GM04503 (cell line): ENCODE measurements around the gene MBD2.

Experiments used
- DNase-seq: peaks from one replicate; pipeline ENCODE4 v3.0.0-alpha.2; 2012; ENCODE audit warnings: low read depth

The MBD2 gene

DNA sequence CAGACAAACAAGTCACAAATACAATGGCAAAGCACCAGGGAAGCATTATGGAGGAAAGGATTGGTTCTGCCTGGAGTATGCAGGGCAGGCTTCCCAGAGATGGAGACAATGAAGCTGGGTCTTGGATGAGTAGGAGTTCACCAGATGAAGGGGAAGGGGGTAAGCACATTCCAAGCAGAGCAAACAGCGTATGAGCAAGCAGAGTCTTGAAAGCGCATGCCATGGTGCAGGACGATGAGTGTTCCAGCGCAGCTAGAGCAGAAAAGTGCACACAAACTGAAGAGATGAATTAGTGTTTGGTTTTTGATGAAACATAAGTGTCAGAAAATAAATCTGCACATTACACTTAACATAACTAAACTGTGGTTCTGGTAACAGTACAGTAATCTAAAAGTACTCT is 21.6 kb downstream of the MBD2 start:
- DNase-seq = no peak

DNA sequence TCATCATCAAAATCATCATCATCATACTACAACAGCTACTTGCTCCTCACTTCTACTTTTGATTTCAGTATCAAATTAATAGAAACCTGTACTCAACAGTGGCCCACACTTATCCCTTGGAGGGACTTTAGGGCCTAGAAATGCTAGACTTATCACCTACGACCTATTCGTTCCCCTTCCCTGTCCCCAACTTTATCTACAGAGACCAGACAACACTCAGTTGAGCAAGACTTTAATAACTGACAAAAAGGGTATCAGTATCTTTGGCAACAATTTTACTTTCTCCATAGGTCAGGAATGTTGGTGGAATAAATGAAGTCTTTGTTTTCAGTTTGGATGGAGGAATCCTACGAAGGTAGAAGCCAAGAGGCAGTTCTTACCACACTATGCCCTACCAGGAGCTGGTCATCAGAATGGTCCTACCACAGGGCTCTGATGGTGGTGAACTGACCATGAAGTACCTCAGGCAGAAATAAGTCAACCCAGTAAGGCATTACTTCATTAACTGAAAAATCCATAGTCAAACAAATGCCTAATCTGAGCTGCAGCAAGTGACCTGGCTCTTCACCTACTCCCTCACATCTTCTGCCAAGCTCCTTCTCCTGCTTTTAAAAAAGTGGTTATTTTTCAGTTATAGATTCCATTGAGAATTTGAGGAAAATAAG is 26.6 kb downstream of the MBD2 start:
- DNase-seq = no peak

DNA sequence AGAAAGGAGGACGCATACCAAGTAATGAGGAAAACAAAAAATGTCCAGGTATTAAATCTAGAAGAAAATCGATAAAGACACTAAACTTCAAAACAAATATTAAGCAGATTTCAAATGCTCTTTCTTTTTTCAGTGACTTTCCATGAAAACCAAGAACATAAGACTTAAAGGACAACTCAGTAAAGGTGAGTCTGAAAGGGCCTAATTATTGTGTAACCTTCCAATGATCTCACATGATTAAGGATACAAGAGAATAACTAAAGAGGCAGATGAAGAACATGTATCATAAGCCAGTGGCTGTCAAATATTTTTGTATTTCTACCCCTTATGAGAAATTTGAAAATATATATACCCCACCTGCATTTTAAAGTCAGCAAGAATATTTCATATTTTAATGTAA is 30.7 kb downstream of the MBD2 start:
- no peak for DNase-seq

DNA sequence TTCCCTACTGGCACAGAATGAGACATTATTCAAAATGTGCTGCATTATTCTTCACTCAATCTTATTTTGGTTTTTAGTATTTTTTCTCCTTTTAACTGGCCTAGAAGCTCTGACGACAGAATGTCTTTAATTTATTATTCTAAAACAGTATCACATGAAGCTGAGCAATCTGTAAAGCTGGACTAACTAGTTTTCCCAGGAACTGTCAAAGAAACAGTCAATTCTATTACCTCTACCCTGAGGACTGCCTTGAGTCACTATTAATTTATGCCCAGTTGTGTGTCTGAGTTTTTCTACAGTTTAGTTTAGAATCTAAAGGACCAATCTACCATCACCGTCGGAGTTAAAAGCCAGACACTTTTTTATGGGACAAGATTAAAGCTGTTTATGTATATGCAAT is 31.6 kb downstream of the MBD2 start:
- DNase-seq = no peak

DNA sequence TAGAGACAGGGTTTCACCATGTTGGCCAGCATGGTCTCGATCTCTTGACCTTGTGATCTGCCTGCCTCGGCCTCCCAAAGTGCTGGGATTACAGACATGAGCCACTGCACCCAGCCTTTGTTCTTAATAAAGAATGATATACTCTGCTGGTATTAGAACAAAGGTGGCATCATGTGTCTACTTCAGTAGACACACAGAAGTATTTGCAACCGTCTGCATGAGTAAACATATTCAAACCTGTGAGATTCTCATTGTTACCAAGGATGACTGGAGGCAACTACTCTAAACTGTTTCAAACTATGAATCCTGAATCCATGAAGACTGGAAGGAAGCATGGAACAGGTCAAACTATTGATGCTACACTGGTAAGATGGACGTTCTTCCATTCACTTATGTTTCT is 32.1 kb downstream of the MBD2 start:
- no peak for DNase-seq

DNA sequence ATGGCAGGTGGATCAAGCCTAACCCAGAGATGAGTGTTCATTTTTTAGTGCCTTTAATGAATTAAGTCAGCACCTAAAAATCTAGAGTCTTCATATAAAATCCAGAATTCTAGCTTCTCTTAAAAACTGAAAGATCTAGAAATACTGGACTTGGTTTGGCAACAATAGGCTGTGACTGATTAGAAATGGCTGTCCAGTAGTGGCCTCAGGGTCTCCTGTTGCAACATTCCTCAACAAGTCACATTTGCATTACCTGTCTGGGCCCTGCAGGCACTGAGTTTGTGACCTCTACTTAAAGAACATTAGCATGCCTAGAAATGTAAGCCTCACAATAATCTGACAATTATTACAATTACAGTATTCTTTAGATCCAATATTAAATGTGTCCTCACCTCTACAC is 33.1 kb downstream of the MBD2 start:
- no peak for DNase-seq

DNA sequence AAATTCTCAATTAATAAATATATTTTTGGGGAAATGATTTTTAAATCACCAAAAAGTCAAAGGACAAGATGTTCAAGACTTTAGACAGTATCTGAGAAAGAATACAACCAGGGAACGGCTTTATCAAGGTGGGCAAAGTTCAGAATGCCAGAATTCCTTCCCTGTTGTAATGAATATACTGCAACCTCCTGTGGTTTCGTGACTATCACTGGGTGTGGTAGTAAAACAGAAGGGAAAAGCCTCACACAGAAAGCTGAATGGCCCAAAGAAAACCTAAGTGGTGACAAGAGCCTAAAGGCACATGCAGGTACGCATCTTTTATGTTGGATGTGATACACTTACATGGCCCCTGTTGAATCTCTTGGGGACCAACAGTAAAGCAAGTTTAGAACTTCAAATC is 37.1 kb downstream of the MBD2 start:
- DNase-seq = no peak

DNA sequence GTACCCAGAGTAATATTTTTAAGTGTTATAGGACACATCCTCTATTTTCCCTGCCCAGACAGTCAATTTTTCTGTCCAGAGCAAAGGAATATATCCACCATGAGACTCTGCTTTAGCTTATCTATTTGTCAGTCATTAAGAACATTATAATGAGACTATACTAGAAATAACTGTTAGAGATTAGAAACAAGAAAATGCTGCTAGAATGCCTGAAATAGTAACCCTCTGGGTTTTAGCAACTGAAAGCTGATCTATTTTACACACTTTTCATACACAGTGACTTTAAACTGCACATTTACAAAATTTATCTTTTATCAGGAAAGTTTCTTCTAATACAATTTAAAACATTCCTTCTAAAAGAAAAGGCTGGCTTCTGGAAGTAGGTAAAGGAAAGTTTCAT is 39.6 kb downstream of the MBD2 start:
- DNase-seq = no peak

DNA sequence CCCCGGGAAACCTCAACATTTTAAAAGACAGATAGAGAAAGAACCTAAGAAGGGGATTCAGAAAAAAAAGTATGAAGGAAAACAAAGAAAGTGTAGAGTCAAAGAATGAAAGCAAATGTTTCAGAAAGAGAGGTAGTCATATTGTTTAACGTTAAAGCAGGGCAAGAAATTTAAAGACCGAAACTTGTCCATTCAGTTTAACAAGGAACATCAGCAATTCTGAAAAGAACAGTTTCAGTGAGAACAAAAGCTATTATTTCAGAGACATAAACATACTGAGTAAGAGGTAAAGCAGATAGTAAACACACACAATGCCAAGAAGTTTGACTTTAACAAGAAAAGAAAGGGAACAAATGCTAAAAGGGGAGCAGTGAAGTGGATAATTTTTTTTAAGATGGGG is 41.1 kb downstream of the MBD2 start:
- DNase-seq = no peak

DNA sequence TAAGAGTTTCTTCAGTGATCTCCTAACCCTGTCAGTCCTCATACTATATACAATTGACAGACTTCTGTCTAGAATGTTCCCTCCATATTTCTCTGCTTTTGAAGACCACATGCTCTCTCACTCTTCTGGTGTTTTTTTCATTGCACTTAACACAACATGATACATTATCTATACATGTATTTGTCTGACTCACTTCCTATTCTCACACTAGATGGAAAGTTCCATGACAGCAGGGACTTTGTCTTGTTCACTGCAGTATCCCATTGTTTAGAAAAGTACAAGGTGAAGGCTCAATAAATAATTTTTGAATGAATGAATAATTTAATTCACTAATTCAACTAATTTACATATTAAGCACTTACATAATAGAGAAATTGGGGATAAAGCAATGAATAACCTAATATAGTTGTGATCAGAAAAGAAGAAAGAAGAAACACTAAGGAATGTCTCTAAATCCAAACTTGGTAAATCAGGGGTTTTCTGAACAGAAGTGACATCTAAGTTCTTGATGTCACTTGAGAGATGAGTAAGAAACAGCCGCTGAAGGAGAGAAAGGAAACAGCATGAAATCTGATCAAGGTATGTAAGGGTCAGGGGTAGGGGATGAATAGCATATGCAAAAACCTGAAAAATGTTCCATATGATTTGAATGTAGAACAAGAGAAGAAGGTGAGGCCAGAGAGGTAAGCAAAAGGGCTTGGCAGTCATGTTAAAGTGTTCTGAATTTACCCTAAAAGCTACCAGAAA is 42.4 kb downstream of the MBD2 start:
- DNase-seq = no peak

DNA sequence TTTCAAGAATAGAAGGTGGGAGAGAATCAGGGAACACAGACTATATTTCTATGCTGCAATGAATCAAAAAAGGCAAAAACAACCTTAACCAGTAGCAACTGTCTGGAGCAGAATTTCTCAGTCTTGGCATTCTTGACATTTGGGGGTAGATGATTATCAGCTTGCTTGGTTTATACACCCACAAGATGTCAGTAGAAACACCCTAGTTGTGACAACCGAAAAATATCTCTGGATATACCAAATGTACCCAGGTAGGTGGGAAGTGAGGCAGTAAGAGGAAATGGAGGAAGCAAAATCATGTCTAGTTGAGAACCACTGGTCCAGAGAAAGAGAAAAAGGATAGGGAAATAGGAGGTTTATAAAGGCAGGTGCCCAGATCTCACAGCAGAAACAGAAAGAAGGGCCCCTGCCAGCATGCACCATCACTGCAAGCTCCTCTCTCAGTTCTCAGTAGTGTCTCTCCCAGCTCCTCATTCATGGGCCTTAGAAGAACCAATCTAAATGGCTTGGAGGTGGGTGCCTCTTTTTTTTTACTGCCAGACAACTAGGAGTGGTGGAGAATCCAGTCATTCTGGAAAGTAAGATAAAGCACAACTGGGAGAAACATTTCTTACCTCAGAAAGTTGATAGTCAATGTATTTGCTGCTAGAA is 50.4 kb downstream of the MBD2 start:
- DNase-seq = no peak

DNA sequence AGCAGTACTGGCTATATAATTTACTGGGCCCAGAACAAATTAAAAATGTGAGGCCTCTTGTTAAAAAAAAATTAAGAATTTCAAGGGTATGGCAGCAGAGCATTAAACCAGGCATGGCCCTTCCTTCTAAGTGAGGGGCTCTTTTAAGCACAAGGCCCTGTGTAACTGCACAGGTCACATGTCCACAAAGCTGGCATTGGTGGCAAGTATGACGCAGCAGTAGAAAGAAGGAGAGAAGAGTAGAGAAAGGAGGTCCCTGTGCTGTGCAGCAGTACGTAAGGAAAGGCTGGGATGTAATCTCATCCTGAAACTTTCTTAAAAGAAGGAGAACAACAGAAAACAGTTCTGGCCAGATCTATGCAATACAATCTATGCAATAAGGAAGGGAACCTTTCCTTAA is 51.2 kb downstream of the MBD2 start:
- DNase-seq = no peak

DNA sequence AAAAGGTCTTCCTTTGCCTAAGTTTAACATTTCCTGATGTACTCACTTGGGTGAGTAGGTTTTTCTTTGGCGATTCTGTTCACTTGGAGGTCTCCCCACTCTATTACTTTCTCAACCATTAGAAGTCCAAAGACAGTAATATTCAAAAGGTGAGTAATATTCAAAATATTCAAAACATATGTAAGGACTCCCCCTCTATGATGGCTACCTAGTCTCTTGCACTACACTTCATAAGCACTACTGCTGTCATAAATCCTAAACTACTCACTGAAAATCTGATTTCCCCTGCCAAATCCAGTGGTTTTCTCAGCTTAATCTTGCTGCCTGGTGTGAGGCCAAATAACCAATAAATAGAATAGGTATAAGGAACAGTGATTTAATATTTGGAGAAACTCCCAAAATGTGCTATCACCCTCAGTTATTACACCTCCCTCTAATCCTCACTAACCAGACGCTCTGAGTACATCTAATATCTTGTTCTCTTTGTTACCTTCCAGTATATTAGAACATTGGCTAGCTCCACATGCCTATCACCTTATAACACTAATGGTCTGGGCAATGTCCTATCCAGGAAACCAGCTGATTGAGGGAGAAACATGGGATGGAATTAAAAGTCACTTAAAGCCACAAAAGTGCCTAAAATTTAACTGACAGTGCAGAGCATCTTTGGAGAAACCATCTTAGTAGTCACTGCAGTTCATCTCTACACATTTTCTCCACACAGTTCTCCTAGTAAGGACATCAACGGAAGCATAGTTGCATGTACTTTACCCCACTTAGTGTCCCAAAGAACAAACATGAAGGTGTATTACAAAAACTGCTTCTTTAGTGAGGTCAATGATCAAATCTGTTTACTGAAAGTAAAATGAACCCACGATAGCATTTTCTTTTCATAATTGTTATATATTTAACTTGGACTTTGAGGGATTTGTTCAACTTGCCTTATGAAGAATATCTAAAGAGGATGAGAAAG is 54.8 kb downstream of the MBD2 start:
- DNase-seq = no peak

DNA sequence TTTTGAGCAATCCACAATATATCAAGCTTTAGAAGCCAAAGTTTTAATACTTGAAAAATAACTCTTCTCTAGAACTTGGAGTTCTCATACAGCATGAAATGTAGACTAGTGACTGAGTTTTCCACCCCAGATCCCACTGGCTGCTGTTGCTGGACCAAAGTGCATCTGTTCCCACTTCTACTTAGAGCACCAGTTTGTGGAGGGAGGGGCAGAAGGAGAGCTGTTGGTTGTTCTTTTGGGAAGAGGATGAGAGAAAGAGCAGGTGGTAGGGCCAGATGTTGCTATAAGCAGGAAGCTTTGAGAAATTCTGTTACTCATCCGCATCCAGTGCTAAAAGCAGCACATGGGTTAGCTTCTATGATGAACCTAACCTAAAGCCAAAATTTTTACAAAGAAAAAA is 59.0 kb downstream of the MBD2 start:
- DNase-seq = no peak

DNA sequence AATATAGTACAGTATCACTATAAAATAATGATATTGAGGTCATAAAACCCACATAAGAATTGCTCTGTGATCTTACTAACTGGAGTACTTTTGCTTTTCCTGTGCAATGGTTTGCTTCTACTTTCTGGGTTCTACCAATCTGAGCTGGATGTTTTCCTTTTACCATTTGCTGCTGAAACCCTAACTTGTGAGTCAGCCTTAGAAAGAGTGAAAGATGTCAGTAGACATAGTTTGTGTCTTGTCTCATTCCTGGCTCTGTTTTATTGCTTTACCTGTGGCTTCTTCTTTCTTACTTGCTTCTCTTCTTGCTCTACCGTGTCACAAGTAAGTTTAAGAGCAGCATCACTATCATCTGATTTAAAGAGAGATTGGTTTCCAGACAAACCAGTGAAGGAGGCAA is 61.0 kb downstream of the MBD2 start:
- no peak for DNase-seq

DNA sequence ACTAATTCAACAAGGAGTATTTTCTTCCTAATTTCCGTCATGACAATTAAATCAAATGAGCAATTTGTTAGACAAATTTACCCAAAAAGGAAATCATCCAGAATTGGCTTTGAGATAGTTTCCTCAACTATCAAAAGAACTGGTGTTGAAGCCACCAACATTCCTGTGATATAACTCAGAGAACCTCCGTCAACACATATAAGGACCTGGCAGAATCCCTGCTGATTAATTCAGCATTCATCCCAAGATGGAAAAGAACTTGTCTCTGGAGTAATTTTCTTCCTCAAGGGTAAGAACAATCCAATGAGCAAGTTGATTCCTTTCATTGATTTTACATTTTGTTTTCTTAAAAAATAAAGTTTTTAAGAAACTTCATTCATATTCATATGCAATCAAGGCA is 62.0 kb downstream of the MBD2 start:
- DNase-seq = peak; percentile 76

DNA sequence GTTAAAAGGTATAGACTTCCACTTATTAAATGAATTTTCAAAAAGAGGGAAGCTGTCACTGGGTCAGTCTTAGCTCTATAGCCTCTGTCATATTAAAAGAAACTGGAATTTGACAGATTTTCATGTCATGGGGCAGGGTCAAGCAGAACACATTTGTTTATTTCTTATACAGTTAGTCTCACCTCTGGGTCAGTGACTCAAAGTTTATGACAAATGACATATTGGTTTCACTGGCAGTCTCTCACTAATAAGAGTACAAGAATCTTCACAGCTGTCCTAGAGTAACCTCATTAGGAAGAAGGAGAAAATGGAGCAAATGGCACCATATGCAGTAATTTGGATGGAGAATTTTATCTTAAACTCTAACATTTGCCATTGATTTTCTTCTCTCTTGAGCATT is 63.2 kb downstream of the MBD2 start:
- no peak for DNase-seq

DNA sequence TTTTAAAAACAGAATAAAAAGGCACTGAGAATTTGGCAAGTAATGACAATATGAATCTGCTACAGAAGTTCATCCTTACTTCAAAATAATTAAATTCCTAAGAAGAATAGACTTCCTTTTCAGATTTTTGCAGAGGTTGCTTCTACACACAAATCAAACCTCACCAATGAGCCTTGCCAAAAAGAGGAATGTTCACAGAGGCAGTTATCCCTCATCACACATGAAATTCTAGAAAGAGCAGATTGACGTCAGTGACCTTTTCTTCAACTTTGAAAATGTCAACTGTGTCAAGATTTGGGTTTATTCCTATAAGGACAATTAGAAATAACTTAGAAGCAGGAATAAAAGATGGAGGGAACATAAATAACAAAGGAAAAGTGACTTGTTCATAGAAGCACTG is 64.6 kb downstream of the MBD2 start:
- DNase-seq = no peak

DNA sequence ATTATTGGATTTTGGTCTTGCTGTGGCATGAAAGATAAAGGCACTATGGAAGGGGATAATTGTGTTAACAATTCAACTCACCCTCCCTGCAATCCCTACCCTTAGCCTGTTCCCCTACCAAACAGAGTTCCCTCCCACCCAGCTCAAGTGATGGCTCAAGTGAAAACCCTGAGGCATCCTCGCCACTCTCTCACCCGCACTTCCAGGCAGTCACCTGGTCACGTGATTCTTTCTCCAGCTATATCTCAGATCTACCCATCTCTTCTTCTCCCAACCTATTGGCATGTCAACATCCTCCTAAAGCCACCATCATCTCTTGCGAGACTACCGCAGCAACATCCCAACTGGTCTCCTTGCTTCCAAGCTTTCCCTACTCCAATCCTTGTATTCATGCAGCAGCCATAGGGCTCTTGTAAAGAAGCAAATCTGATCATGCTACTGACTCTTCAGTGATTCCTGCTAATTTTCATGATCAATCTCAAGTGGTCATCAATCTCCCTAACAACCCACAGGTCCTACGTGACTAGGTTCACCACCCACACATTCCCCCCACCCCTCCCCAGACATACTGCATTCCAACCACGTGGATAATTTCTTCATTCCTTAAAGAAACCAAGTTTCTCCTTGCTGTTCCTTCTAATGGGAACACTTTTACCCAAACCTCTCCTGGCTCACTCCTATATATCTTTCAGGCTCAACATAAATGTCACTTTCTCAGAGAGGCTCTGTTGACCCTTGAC is 66.7 kb downstream of the MBD2 start:
- no peak for DNase-seq

DNA sequence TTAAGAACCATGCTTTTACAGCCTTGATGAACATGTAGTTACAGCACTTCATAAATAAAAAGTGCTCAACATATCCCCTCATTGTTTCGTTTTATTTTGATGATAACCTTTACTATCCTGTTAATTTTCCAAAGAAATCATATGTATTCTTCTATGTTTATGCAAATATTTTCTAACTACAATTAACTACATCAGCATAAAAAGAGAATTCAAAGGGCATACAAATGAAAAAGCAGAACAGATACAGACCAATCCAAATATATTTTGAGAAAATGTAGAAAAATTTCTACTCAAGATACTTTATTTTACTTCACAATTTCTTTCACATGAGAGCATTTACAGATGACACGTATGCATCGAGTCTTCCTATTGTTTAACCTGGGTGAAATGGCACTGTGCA is 69.1 kb downstream of the MBD2 start:
- DNase-seq = no peak

DNA sequence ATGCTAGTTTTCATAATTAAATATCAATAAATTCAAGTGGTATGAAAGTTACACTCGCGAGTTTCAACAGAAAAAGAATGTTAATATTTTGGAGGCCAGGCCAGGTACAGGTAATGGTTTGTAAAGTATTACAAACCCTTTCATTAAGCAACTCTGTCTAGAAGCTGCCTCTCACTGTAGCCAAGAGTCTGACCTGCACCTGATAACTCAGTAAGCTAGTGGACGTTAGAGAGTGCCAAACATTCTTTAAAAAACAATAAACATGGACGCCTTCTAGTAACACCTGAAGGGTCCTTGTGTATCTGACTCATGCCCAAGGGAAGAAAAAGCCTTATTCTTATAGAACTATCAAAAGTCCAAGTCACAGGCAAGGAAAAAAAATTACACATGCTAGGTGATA is 70.2 kb downstream of the MBD2 start:
- no peak for DNase-seq

DNA sequence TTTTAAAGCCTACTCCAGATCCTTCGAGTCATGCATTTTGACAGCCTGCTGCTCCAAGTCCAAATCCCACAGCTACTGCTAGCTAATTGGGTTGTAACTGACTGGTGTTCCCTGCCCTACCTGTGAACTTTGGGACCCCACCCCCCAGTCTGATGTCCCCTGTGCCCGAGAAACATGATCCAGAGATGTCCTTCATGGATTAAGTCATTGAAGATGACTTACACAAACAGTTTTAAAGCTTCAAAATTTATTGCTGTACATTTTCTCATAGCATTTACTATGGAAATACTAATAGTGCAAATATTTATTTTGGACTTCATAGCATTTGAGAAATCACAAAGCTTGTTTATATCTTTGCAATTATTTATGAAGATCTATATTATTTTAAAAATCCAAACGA is 73.1 kb downstream of the MBD2 start:
- no peak for DNase-seq
